Choroid plexus epithelial cell (primary cell): Measurements from ENCODE around the gene ABCC10.

Source experiments
- DNase-seq: peaks from one replicate; pipeline ENCODE4 v3.0.0-alpha.2; 2010; ENCODE audit warnings: low read depth
- H3K4me3 ChIP-seq: 2 replicates; pipeline ENCODE4 v1.5.1; 2011; ENCODE audit warnings: low read depth, mild to moderate bottlenecking, control low read depth, low read length, moderate library complexity
- TF ChIP-seq, protein P1 (sequence below): conservative IDR thresholded peaks from 2 replicates; pipeline ENCODE4 v1.5.1; 2011; ENCODE audit warnings: low read depth, mild to moderate bottlenecking, control low read depth, inconsistent platforms, low read length, moderate library complexity

ABCC10 gene

DNA sequence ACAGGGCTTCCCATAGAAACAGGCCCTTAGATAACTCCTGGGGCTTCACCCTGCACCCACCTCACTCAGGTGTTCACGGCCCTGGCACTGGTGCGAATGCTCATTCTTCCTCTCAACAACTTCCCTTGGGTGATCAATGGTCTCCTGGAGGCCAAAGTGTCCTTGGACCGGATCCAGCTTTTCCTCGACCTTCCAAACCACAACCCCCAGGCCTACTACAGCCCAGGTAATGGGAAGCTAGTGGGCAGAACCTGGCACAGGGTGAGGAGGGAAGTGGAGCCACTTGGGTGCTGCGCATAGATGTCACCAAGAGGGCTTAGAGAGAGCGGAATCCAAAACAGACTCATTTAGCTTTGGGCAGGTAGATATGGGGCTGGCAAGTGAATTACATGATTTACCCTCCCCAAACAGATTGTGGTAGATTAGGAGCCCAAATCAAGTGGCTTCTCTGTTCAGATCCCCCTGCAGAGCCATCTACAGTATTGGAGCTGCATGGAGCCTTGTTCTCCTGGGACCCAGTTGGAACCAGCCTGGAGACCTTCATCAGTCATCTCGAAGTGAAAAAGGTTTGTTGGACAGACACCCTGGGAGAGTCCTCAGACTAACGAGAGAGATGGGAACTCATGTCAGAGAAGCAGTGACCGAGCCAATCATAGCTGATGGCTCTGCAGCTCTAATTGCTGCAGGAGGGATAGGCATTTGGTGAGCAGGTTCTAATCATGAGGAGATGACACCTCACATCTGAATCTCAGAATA is 8.5 kb downstream of the ABCC10 start:
- TF ChIP-seq, protein P1, sequence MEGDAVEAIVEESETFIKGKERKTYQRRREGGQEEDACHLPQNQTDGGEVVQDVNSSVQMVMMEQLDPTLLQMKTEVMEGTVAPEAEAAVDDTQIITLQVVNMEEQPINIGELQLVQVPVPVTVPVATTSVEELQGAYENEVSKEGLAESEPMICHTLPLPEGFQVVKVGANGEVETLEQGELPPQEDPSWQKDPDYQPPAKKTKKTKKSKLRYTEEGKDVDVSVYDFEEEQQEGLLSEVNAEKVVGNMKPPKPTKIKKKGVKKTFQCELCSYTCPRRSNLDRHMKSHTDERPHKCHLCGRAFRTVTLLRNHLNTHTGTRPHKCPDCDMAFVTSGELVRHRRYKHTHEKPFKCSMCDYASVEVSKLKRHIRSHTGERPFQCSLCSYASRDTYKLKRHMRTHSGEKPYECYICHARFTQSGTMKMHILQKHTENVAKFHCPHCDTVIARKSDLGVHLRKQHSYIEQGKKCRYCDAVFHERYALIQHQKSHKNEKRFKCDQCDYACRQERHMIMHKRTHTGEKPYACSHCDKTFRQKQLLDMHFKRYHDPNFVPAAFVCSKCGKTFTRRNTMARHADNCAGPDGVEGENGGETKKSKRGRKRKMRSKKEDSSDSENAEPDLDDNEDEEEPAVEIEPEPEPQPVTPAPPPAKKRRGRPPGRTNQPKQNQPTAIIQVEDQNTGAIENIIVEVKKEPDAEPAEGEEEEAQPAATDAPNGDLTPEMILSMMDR = no peak
- H3K4me3 ChIP-seq = no peak overlapping the region
- no peak for DNase-seq

- DNase-seq = peak; percentile 89
- H3K4me3 ChIP-seq = no peak overlapping the region
- TF ChIP-seq, protein P1 = no peak
These were observed 9.4 kb downstream of the ABCC10 start for GRCh38 chr6:43436577-43437282.

DNA sequence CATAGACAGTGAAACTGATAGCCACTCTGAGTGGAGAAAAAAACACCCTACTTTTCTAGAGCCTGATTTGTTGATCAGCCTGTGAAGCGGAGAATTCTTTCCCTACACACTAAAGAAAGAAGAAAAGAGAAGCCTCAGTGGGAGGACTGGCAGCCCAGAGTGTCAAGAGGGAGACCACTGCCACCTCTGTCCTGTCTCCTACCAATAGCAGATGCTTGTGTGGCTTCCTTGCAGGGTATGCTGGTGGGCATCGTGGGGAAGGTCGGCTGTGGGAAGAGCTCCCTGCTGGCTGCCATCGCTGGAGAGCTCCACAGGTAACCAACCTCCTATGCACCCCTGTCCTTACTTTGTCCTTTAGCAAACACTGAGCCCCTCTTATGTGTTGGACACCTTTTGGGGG is 10.4 kb downstream of the ABCC10 start:
- no peak for DNase-seq
- H3K4me3 ChIP-seq = no peak overlapping the region
- TF ChIP-seq, protein P1 = no peak

DNA sequence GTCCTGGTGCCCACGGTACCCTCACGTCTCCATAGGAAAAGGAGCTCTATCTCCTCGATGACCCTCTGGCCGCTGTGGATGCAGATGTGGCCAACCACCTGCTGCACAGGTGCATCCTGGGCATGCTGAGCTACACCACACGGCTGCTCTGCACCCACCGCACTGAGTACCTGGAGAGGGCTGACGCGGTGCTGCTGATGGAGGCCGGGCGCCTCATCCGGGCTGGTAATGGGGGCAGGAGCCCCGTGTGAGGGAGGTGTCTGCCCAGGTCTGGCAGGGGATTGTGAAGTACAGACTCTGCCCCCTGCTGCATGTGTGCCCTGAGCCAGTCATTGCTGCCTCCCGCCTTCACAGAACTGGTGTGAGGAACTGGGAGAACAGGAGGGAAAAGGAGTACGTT is 15.6 kb downstream of the ABCC10 start:
- H3K4me3 ChIP-seq = no peak overlapping the region
- TF ChIP-seq, protein P1 = no peak
- no peak for DNase-seq

GRCh38 chr6:43444036-43444435 is 16.7 kb downstream of the ABCC10 start:
- no peak overlapping the region for H3K4me3 ChIP-seq
- DNase-seq = peak; percentile 23
- TF ChIP-seq, protein P1 = no peak

DNA sequence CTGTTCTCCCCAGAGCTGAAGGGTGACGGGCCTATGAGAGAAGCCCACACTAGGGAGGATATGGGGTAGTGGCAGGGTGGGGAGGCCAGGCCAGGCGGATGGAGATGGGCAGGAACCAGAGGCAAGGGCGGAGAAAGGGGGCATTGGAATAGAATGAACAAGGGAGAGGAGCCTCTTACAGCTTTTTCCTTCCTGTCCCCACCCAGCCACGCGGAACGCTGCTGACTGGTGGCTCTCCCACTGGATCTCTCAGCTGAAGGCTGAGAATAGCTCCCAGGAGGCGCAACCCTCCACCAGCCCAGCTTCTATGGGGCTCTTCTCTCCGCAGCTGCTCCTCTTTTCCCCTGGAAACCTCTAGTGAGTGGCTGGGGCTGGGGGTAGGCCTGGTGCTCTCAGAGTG is 17.2 kb downstream of the ABCC10 start:
- TF ChIP-seq, protein P1 = no peak
- no peak overlapping the region for H3K4me3 ChIP-seq
- no peak for DNase-seq
